Thyroid gland (tissue), 4 donors: ENCODE results near the gene PIGR. TPM values are rescaled to one million over a fixed set of nuclear protein-coding genes. Genes with fewer than 3 reads are reported as not detected.
"Not testable (repeated sequence)": the region's sequence is repeated elsewhere in the genome, so short reads cannot be mapped to it uniquely, and the experiment has no call there.

Experiments
- DNase-seq, 2 donors: peaks; one replicate each; pipeline ENCODE4 v3.0.0-alpha.2; 2019
- H3K27ac ChIP-seq, 3 donors: fragments of 200-600 bp; sonication (generic); 1 replicate in 2 of 3; 2 replicates in 1 of 3; pipeline ENCODE4 v1.5.1; 2016 to 2019; ENCODE audit warnings: mild to moderate bottlenecking in 1 of 3, moderate library complexity in 1 of 3
- H3K27me3 ChIP-seq: fragments of 200-600 bp; sonication (generic); one replicate; pipeline ENCODE4 v1.5.1; 2019
- H3K36me3 ChIP-seq, 2 donors: fragments of 200-600 bp; sonication (generic); one replicate each; pipeline ENCODE4 v1.5.1; 2016 to 2019
- H3K4me1 ChIP-seq, 2 donors: fragments of 200-600 bp; sonication (generic); one replicate each; pipeline ENCODE4 v1.5.1; 2017 to 2019
- H3K4me3 ChIP-seq, 3 donors: fragments of 200-600 bp; sonication (generic); replicated peaks in 1 of 3; 1 replicate in 2 of 3; 2 replicates in 1 of 3; pipeline ENCODE4 v1.5.1; 2016; ENCODE audit warnings: mild to moderate bottlenecking in 1 of 3
- H3K9me3 ChIP-seq: fragments of 200-600 bp; sonication (generic); one replicate; pipeline ENCODE4 v1.5.1; 2017
- POLR2A ChIP-seq, 2 donors: fragments of 450-650 bp; IDR thresholded peaks; one replicate each; pipeline ENCODE4 v1.6.1; 2017; ENCODE audit warnings: antibody characterized with exemption in 2 of 2, mild to moderate bottlenecking in 2 of 2, moderate library complexity in 1 of 2
- WGBS, 2 donors: methylation state at CpG; one replicate each; pipeline ENCODE4 v1.1.5; 2017; 5-methylcytosine and 5-hydroxymethylcytosine counted together
- intact Hi-C: fragments of 100-400 bp; cut with DNase I; formaldehyde crosslinking; loops from one replicate; pipeline ENCODE4 v1.15.1; 2023
- total RNA-seq, 4 donors: library from RNA; depleted of rRNA; stranded (reverse); fragments of >200 nt; gene quantifications; one replicate each; pipeline ENCODE4 v1.2.3, GENCODE V29; 2016
- TF ChIP-seq, protein P1 (sequence below), 6 experiments: fragments of 200-600 bp in 3 of 6; fragments of 450-650 bp in 3 of 6; sonication (generic) in 3 of 6; IDR thresholded peaks; one replicate each; pipeline ENCODE4 v1.5.1; 2016 to 2019; ENCODE audit warnings: antibody characterized with exemption in 6 of 6, mild to moderate bottlenecking in 2 of 6, inconsistent platforms in 1 of 6, moderate library complexity in 1 of 6

PIGR gene
- total RNA-seq, 4 donors from 2014 or later, result 0.11 to 1.2 (median 0.75) TPM; not detected in 1

DNA sequence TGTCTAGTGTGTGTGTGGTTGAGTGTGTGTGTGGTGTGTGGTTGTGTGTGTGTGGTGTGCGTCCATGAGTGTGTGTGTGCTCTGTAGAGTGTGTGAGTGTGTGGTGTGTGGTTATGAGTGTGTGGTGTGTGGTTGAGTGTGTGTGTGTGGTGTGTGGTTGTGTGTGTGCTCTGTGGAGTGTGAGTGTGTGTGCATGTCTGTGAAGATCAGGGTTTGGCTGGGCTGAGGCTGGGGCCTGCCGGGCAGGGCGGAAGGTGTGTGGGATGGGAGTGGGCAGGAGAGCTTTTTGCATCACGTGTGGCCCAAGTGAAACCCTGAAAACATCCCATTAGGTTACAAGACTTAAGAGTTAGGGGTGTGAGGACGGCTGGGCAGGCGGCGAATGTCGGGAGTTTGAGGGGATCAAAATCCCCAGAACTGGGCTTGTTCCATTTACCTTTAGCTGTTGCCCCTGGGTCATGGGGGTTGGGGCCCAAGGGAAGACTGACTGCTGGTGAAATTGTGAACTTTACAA, 21.6 kb downstream of the PIGR start:
- Histone ChIP-seq H3K4me3 (no peak overlapping the region), H3K27ac (no peak overlapping the region), H3K4me1 (no peaks in the 10 kb centered on the region), H3K9me3 (no peaks in the 10 kb centered on the region), H3K27me3 (no peaks in the 10 kb centered on the region), H3K36me3 (no peaks in the 10 kb centered on the region)
- intact Hi-C loops, result no loop called here
- TF ChIP-seq POLR2A (IDR thresholded peaks at IDR 0.05), result no peak
- TF ChIP-seq, protein P1, sequence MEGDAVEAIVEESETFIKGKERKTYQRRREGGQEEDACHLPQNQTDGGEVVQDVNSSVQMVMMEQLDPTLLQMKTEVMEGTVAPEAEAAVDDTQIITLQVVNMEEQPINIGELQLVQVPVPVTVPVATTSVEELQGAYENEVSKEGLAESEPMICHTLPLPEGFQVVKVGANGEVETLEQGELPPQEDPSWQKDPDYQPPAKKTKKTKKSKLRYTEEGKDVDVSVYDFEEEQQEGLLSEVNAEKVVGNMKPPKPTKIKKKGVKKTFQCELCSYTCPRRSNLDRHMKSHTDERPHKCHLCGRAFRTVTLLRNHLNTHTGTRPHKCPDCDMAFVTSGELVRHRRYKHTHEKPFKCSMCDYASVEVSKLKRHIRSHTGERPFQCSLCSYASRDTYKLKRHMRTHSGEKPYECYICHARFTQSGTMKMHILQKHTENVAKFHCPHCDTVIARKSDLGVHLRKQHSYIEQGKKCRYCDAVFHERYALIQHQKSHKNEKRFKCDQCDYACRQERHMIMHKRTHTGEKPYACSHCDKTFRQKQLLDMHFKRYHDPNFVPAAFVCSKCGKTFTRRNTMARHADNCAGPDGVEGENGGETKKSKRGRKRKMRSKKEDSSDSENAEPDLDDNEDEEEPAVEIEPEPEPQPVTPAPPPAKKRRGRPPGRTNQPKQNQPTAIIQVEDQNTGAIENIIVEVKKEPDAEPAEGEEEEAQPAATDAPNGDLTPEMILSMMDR (IDR thresholded peaks at IDR 0.05), result no peak
- DNase-seq, result no peak
- 72 to 80% methylated on average over 8 of the region's 8 CpGs for WGBS, 2 donors

DNA sequence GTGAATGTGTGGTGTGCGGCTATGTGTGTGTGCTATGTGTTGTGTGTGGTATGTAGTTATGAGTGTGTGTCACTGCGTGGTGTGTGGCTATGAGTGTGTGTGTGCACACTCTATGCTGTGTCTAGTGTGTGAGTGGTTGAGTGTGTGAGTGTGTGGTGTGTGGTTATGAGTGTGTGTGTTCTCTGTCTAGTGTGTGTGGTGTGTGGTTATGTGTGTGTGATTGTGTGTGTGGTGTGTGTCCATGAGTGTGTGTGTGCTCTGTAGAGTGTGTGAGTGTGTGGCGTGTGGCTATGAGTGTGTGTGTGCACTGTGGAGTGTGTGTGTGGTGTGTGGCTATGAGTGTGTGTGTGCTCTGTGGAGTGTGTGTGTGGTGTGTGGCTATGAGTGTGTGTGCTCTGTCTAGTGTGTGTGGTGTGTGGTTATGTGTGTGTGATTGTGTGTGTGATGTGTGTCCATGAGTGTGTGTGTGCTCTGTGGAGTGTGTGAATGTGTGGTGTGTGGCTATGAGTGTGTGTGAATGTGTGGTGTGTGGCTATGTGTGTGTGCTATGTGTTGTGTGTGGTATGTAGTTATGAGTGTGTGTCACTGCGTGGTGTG, 22.2 kb downstream of the PIGR start:
- H3K27ac ChIP-seq, H3K36me3 ChIP-seq, H3K27me3 ChIP-seq, intact Hi-C loops, H3K4me1 ChIP-seq, H3K4me3 ChIP-seq, H3K9me3 ChIP-seq, DNase-seq: not testable (repeated sequence)
- WGBS, 2 donors, result 83 to 85% methylated on average over 4 of the region's 4 CpGs

GRCh38 chr1:206923009-206923960, 23.0 kb downstream of the PIGR start:
- no peaks in the 10 kb centered on the region for H3K9me3 ChIP-seq
- H3K27ac ChIP-seq, result no peak overlapping the region
- TF ChIP-seq, protein P1 (IDR thresholded peaks at IDR 0.05), result no peak
- TF ChIP-seq POLR2A (IDR thresholded peaks at IDR 0.05), result no peak
- DNase-seq, result peak in 1 of 2 donors; percentile 22
- intact Hi-C loops, result no loop called here
- no peaks in the 10 kb centered on the region for H3K27me3 ChIP-seq
- no peak overlapping the region for H3K4me3 ChIP-seq
- no peaks in the 10 kb centered on the region for H3K4me1 ChIP-seq
- H3K36me3 ChIP-seq, result no peaks in the 10 kb centered on the region
- whole genome bisulfite sequencing, 2 donors, result 61 to 80% methylated on average over 11 to 12 of the region's 12 CpGs

- WGBS, 2 donors, result 90 to 91% methylated on average over 1 of the region's 1 CpG
- no peaks in the 10 kb centered on the region for H3K9me3 ChIP-seq
Measured at GRCh38 chr1:206922524-206922923, 23.7 kb downstream of the PIGR start.

GRCh38 chr1:206921772-206922265, 24.4 kb downstream of the PIGR start, which contains the start of gene FCMR:
Gene FCMR, minus strand, starts transcription at chr1:206921941. Its CDS starts 87 bp downstream, at chr1:206921854.
- intact Hi-C loops, result no loop called here
- no peaks in the 10 kb centered on the region for H3K4me1 ChIP-seq
- H3K4me3 ChIP-seq, result no peak within 1 kb of the TSS
- peak in 1 of 2 donors; percentile 19 for TF ChIP-seq POLR2A (IDR thresholded peaks at IDR 0.05)
- TF ChIP-seq, protein P1 (IDR thresholded peaks at IDR 0.05), result no peak
- no peaks in the 10 kb centered on the region for H3K27me3 ChIP-seq
- no peaks in the 10 kb centered on the region for H3K36me3 ChIP-seq
- no peaks in the 10 kb centered on the region for H3K9me3 ChIP-seq
- WGBS, 2 donors, result 38 to 54% methylated on average over 7 of the region's 7 CpGs
- DNase-seq, result no peak
- peak within 1 kb of the TSS in 1 of 3 donors; percentile 24 for H3K27ac ChIP-seq

More at GRCh38 chr1:206922524-206922923, 23.7 kb downstream of the PIGR start:
- TF ChIP-seq, protein P1 (IDR thresholded peaks at IDR 0.05), result no peak
- TF ChIP-seq POLR2A (IDR thresholded peaks at IDR 0.05), result no peak
- Histone ChIP-seq H3K4me1 (no peaks in the 10 kb centered on the region), H3K27ac (peak overlapping the region in 1 of 3 donors; percentile 24), H3K36me3 (no peaks in the 10 kb centered on the region), H3K27me3 (no peaks in the 10 kb centered on the region), H3K4me3 (no peak overlapping the region)
- intact Hi-C loops, result no loop called here
- no peak for DNase-seq
